Right lobe of liver (tissue), 4 donors: ENCODE results near the gene NEDD9.

ENCODE experiments used
- CTCF ChIP-seq, 4 donors: fragments of 200-600 bp in 3 of 4; fragments of 450-650 bp in 1 of 4; IDR thresholded peaks; one replicate each; pipeline versions ENCODE4 v1.5.1 to v1.8.0; 2016 to 2022; ENCODE audit warnings: antibody characterized with exemption in 4 of 4, mild to moderate bottlenecking in 2 of 4
- POLR2A ChIP-seq: fragments of 450-650 bp; IDR thresholded peaks from one replicate; pipeline ENCODE4 v1.6.1; 2017; ENCODE audit warnings: antibody characterized with exemption, mild to moderate bottlenecking
- donor health status: DM: no; HTN: no; CAD: no.
- donor health status: DM: no; HTN: no; CAD: no.
- donor health status: DM: no; HTN: yes; CAD: no.

- no peak for TF ChIP-seq CTCF (IDR thresholded peaks at IDR 0.05)
- TF ChIP-seq POLR2A, result no peak
Observed at GRCh38 chr6:11223286-11223864, 9.1 kb downstream of the NEDD9 start.
